IPS DF 4.7 (cell line): ENCODE measurements around the gene QSOX1.
"Not testable (repeated sequence)": the region's sequence is repeated elsewhere in the genome, so short reads cannot be mapped to it uniquely, and the experiment has no call there.

Source experiments
- DNase-seq: peaks from one replicate; pipeline ENCODE4 v3.0.0-alpha.2; 2013; ENCODE audit warnings: low spot score; ENCODE audit errors: extremely low read depth

QSOX1 gene

DNA sequence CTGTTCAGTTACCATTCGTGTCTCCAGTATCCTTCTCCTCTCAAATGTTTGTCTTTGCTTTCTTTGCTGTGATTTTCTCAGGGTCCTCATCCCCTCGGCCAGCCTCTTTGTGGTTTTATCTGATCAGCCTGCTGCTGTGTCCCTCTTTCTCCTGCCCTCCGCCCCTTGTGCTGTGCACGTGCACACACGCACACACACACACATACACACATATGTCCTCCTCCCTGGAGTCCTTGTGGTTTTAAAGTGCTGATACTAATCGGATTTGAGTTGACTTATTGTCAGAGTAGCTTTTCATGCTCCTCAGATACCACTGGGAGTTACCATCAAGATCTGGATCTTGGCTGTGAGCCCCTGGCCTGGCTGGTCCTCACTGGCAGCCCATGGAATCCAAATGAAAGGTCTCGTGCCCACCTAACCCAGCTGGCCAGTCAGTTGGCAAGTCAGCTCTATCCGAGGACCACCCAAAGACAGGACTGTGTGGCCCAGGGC is 34.1 kb downstream of the QSOX1 start:
- no peak for DNase-seq

DNA sequence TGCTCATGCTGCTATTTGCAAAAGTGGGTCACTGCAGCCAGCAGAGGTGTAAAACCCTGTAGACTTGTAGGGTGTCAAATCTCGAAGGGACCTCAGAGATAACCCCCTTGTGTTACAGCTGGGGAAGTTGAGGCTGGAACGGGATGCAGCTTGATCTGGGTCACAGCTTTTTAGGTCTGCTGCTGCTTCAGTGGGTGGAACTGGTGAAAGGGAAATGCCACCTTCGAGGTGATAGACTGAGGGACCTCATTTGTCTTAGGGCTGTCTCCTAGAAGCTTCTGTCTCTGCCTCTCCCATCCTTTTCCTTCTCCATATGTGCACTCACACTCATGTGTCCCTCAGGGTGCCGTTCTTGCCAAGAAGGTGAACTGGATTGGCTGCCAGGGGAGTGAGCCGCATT is 35.4 kb downstream of the QSOX1 start:
- DNase-seq = no peak

DNA sequence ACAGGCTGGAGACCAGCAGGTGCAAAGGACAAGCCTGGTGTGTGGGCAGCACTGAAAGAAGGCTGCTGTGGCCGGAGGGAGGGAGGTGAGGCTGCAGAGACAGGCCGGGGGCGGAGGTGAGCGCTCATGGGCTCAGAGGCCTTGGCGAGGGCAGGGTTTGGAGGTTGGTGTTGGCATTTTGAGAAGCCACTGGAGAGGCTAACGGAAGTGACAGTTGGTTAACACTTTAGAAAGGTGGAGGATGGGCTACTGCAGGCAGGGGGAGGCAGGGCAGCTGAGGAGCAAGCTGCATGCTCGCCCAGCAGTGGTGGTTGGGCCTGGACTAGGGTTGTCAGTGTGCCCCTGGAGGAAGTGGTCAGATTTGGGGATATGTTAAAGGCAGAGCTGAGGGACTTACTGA is 37.5 kb downstream of the QSOX1 start:
- no peak for DNase-seq

DNA sequence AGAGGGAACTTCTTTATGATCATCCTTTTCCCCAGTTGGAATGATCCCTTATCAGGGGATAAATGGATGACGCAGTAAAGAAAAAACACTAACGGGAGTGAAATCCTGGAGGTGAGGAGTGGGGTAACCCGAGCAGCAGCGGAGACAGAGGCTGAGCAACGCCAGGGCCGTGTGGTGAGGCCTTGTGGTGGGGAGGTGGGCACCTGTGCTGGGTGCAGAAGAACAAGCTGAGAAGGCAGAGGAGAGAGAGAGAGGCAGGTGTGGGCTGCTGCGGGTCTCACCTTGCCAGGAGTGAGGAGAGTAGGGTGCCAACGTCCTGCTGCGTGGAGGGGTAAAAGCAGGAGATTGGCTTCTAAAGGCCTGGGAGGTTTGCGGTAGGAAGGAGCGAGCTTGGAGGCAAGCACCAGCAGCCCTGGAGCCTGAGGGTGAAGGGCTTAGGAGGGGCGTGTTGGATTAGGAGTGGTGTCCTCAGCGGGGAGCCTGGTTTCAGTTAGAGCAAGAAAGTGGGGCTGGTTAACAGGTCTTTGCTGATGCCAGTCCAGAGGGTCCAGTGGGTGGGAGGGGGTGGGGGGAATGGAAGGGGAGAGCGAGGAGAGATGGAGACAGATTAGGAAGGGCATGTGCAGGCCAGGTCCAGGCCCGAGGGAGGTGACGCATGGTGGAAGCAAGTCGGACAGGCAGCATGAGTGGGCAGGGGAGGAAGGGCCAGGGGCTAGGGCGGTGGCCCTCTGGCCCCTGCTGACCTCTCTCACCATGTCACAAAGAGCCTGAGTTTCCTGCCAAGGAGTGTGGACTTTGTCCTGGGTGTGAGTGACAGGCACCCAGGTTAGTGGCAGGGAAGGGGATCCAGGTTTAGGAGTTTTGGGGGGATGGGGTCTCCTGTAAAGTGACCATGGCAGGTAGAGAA is 38.7 kb downstream of the QSOX1 start:
- no peak for DNase-seq

DNA sequence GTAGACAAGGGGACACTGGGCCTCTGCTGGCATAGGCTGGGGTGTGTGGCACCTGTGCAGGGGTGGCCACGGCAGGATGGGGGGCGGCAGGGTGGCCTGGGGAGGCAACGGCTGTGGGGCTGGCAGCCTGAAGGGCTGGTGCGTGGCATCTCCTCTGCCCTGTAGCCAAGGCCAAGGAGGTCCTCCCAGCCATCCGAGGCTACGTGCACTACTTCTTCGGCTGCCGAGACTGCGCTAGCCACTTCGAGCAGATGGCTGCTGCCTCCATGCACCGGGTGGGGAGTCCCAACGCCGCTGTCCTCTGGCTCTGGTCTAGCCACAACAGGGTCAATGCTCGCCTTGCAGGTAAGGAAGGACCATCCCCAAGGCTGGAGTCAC is 39.4 kb downstream of the QSOX1 start:
- DNase-seq = no peak

DNA sequence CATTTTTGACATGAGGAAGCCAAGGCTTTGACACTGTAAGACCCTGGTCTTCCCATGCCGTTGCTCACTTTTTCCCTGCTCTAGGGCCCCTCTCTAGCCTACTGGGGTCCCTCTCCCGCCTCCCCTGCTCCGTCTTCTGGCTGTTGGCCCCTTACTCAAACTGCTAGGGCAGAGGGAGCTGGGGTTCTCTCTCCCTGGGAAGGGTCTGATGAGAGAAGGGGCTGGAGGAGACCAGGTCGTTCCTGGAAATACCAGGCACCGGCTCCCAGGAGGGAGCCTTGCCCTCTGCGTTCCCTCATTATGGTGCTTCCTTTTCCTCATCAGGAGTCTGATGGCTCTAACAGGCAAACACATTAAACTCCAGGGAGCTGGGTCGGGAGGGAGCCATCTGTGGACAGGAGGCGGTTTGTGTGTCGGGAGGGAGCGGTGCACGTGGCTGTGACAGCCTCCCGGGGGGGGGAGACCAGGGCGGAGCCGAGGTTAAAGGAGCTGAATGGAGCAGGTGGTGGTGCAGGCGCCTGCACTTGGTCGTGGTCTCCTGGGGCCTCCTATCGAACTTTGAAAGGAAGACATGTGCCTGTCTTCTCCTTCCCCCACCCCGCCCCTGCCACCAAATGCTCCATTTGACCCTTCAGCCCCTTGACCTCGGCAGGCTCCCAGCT is 40.0 kb downstream of the QSOX1 start:
- DNase-seq = no peak

DNA sequence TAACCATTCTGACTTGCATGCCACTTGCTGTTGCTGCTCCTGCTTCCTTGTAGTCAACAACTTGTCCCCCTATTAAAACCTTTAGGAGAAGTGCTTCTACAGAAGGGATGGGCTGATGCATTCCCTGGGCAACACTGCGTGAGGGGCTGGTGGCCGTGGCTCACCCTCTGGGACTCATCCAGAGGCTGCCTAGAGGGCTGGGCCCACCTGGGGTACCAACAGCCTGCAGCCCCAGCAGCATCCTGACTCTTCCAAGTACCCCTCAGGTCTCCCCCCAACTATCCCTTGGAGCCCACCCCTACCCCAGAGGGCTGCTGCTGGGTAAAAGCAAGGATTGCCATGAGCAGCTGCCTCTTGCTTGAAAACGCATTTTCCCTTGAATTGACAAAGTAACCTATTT is 40.7 kb downstream of the QSOX1 start:
- DNase-seq = no peak

DNA sequence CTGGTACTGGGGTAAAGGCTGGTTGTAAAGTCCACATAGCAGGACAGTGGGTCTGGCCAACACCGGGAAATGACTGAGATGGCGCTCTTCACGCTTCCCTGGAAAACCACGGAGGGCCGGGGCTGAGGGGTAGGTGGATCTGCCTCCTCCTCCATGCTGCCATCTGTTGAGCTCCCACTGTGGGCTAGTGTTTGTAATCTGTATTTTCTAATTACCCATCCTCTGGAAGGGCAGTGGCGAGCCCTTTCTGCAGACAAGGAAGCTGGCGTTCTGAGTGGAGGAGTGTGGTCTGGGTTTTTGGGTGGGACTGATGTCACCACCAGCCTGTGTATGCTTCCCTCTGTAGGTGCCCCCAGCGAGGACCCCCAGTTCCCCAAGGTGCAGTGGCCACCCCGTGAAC is 41.2 kb downstream of the QSOX1 start:
- DNase-seq = no peak

DNA sequence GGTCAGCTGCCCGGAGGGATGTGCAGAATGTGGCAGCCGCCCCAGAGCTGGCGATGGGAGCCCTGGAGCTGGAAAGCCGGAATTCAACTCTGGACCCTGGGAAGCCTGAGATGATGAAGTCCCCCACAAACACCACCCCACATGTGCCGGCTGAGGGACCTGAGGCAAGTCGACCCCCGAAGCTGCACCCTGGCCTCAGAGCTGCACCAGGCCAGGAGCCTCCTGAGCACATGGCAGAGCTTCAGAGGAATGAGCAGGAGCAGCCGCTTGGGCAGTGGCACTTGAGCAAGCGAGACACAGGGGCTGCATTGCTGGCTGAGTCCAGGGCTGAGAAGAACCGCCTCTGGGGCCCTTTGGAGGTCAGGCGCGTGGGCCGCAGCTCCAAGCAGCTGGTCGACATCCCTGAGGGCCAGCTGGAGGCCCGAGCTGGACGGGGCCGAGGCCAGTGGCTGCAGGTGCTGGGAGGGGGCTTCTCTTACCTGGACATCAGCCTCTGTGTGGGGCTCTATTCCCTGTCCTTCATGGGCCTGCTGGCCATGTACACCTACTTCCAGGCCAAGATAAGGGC is 41.9 kb downstream of the QSOX1 start:
- DNase-seq = no peak

DNA sequence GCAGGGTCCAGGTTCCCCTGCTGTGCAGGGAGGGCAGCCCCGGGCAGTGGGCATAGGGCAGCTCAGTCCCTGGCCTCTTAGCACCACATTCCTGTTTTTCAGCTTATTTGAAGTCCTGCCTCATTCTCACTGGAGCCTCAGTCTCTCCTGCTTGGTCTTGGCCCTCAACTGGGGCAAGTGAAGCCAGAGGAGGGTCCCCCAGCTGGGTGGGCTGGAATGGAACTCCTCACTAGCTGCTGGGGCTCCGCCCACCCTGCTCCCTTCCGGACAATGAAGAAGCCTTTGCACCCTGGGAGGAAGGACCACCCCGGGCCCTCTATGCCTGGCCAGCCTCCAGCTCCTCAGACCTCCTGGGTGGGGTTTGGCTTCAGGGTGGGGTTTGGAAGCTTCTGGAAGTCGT is 42.6 kb downstream of the QSOX1 start:
- no peak for DNase-seq

DNA sequence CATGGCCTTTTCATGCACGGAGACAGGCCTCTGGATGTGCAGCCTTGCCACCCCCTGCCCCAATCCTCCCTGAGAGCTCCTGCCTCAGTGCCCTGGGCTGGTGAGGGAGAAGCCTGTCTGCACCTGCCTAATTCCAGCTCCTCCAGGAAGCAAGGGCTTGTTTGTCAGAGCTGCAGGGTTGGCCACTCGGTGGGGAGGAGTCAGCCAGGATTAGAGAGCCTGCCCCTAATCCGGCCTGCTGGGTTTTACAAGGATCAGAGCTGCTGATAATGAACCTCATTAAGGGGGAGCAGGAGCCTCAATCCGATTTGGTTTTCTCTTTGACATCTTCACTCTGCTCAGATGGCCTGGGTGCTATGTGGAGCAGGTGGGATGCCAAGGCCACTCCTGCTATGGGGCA is 43.5 kb downstream of the QSOX1 start:
- DNase-seq = no peak

DNA sequence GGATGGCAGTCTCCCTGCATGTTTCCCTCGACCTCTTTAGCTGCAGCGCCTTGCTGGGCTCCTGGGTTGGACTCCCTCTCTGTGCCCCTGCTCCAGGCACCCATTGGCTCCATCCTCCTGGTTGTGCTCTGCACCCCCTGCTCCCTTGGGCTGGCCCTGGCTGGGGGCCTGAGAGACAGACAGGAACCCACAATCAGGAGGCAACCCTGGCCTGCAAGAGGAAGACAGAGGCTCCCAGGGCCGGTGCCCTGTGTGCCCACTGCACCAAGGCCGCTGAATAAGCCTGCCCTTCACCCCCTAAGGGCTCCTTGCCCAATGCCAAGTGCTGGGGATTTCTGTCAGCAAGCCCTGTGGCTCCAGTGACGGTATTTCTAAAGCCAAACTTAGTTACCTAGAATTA is 43.9 kb downstream of the QSOX1 start:
- DNase-seq = no peak

DNA sequence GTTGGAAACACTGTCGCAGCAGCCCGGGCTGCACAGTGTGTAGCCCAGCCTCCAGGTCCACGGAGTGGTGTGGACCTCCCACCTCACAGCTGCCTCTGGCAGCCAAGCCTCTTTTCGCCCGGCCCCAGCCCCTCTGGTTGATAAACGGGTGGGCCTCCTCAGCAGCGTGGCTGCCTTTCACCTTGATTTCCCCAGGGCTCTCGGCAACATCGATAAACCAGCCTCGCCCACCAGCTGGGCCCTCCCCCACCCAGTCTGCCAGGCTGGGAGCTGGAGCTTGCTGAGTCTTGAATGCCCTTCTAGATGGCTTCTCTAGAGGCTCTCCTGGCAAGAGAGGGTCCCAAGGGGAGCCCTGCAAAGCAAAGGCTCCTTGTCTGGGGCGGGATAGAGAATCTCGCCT is 44.3 kb downstream of the QSOX1 start:
- DNase-seq = no peak

DNA sequence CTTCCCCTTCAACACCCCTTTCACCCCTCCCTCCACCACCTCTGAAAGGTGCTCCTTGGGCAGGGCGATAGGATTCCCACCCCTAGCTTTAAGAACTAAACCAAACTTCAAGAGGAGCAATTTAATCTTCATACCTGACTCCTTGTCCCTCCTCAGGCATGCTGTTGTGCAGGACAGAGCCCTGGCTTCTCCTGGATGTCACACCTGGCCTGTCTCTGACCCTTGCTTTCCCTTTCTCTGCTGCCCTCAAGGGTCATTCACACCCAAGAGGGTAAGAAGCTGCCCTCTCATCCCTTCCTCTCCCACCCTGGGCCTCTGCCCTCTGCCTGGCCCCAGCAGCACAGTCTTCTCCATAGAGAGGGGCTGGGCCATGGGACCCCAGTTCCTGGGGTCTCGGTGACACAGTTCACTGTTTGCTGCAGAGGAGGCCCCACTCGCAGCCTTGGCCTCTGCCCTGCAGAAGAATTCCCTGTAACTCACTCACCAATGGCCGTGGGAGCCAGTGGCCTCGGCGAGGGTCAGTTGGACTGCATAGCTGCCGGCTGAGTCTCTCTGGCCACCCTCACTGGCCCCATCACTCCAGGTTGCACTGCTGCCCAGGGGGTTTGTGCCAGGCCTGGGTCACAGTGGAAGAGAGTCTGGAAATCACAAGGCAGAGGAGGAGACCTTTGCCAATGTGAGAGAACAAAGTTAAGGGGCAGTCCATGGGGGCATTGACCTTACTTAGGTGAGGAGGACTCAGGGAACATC is 47.0 kb downstream of the QSOX1 start:
- no peak for DNase-seq

DNA sequence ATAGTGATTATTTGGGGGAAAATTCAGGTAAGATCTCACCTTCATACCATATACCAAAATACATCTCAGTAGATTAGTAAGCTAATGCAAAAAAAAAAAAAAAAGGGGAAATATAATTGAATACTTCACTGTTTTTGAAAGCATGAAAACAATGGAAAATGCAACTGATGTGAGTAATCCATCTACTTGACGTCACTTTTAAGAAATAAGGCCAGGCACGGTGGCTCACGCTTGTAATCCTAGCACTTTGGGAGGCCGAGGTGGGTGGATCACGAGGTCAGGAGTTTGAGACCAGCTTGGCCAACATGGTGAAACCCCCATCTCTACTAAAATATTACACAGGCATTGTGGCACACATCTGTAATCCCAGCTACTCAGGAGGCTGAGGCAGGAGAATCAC is 47.9 kb downstream of the QSOX1 start:
- not testable (repeated sequence) for DNase-seq

DNA sequence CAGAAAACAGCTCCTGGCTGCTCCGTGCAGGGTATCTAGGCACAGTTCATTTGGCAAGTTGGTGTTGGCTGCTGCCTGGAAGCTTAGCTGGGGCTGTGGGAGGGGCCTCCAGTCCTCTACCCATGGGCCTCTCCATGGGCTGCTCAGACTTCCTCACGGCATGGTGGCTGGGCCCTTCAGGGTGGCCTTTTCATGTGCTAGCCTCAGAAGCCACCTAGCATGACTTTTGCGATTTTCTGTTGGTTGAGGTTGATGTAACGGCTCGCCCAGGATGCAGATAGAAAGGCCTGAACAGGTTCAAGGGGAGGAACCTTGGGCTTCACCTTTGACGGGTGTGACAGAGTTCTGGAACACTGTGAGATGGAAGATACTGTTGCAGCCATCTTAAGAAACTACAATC is 49.6 kb downstream of the QSOX1 start:
- no peak for DNase-seq

DNA sequence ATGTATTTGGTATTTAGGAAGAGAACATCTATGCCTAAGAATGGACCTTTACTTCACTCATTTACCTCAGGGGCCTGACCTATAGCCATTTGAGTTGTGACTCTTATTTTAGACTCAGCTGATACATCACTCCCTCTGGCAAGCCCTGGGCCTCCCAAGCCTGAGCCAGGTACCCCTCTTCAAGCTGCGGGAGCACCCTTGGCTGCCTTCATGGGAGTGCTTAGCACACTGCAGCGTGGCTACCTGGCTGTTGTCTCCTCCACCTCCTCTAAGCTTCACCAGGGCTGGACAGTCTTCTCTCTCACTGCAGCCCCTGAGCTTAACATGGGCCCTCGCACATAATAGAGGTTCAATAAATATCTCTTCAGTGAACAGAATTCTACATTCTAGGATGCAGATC is 51.9 kb downstream of the QSOX1 start:
- DNase-seq = no peak

DNA sequence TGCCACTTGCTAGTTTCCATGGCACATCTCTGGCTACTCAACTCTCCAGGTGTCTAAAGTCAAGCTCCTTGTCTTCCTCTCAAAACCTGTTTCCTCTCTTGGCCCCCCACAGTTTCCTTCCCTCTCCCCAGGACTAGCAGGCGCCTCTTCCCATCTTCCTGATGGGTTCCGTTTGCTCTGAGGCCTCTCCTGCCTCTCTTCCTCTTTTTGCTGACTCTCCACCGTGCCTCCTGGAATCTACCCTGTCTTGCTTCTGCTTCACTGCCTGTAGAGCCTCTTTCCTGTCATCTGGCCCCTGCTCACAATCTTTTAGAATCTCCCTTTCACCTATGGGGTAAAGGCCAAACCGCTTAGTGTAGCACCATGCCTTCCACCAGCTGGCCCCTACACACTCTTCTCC is 53.6 kb downstream of the QSOX1 start:
- no peak for DNase-seq

DNA sequence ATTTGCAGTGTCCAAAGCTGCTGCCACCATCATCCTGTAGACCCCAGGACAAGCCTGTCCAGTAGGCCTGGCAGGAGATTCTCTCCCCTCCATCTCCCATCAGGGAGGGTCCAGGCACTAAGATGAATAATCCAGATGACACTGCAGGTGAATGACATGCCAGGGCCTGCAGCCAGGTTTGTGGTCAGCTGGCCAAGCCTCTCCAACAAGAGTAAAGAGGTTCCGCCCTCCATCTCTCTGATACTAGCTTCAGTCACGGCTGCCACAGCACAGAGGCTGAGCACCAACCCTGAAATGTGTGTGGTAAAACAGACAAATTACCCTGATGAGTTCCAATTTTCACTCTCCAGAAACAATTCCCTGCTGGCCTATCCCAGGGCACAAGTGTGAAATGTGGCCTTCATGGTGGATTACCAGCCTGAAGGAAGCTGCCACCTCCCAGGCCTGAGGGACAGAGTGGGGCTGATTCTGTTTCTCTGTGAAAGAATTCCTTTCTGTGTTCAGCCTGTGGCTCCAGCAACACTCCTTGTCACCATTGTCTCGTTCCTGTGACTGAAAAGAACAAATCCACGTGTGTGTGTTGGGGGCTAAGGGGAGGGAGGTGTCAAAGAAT is 55.4 kb downstream of the QSOX1 start:
- DNase-seq = no peak

DNA sequence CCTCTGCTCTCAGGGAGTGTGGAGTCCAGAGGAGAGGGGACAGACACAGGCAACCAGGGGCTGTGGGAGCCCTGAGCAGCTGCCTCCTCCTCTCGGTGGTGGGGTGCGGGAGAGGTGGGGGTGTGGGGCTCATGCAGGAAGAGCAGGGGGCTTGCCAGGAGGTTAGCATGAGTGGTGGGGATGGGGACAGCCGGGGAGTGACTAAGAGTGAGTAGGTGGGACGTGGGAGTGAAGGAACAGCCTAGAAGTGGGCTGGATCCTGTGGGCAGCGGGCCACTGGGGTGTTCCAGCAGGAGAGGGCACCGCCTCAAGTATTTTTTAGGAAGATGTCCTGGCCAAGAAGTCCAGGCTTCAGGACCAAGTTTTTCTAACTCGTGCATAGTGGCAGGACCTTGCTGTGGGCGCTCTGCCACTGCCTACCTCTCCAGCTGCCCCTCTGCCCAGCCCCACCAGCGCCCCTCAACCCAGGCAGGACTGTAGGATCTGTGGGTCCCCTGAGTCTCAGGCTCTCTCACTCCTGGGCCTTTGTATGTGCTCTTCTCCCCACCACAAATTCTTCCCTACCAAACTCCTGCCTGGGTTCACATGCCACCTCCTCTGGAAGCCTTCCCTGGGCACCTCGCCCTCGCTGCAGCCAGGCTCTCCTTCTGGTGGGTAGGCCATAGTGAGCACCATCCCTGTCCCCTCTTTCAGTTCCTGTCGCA is 56.6 kb downstream of the QSOX1 start:
- no peak for DNase-seq

DNA sequence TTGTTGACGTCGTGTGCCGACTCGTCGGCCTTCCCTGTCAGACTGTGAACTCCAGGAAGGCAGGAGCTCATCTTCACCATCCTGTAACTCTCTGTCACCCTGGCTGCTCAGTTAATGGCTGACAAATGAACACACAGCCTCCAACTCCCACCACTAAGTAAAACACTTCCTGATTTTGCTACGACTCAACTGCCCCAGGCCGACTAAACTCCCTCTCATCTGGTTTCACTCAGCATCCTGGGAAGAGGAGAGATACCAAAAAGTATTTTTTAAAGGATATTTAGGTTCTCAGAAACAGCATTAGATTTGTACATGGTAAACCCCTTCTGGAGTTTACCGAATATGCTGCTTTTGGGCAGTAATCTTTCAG is 57.2 kb downstream of the QSOX1 start:
- no peak for DNase-seq
